ENCODE measurements around the gene RUNDC3A.

The RUNDC3A gene

GRCh38 chr17:44308320-44308818, at the start of gene RUNDC3A:
Gene RUNDC3A, plus strand, starts transcription at chr17:44308601. Its CDS starts 232 bp downstream, at chr17:44308833.
- DNase-seq (ENCODE audit: low read depth) = peak; percentile 79

GRCh38 chr17:44258811-44259351, 49.5 kb upstream of the RUNDC3A start:
- DNase-seq (ENCODE audit: low read depth) = no peak

GRCh38 chr17:44260296-44260695, 48.1 kb upstream of the RUNDC3A start:
- DNase-seq (ENCODE audit: low read depth) = no peak

GRCh38 chr17:44262654-44263225, 45.7 kb upstream of the RUNDC3A start:
- DNase-seq (ENCODE audit: low read depth) = no peak

- DNase-seq (ENCODE audit: low read depth) = no peak
These were observed 45.0 kb upstream of the RUNDC3A start for GRCh38 chr17:44263345-44263902.

GRCh38 chr17:44266402-44267164, 41.8 kb upstream of the RUNDC3A start:
- DNase-seq (ENCODE audit: low read depth) = no peak

GRCh38 chr17:44267165-44267455, 41.3 kb upstream of the RUNDC3A start:
- no peak for DNase-seq (ENCODE audit: low read depth)

- DNase-seq (ENCODE audit: low read depth) = no peak
These were observed 40.4 kb upstream of the RUNDC3A start, which contains the start of gene SLC4A1 for GRCh38 chr17:44267818-44268490. Gene SLC4A1, minus strand, starts transcription at chr17:44268135. Its CDS starts 5,269 bp downstream, at chr17:44262866.

- DNase-seq (ENCODE audit: low read depth) = no peak
These were observed 39.5 kb upstream of the RUNDC3A start for GRCh38 chr17:44268709-44269534.

GRCh38 chr17:44269535-44270240, 38.7 kb upstream of the RUNDC3A start:
- no peak for DNase-seq (ENCODE audit: low read depth)

GRCh38 chr17:44272321-44272951, 36.0 kb upstream of the RUNDC3A start:
- no peak for DNase-seq (ENCODE audit: low read depth)

- DNase-seq (ENCODE audit: low read depth) = no peak
These were observed 35.4 kb upstream of the RUNDC3A start for GRCh38 chr17:44272954-44273353.

GRCh38 chr17:44273607-44274006, 34.8 kb upstream of the RUNDC3A start:
- DNase-seq (ENCODE audit: low read depth) = no peak

- DNase-seq (ENCODE audit: low read depth) = no peak
These were observed 30.4 kb upstream of the RUNDC3A start for GRCh38 chr17:44277976-44278375.

GRCh38 chr17:44279346-44279665, 29.1 kb upstream of the RUNDC3A start:
- no peak for DNase-seq (ENCODE audit: low read depth)

- DNase-seq (ENCODE audit: low read depth) = no peak
These were observed 28.6 kb upstream of the RUNDC3A start for GRCh38 chr17:44279666-44280391.

GRCh38 chr17:44280392-44280937, 27.9 kb upstream of the RUNDC3A start:
- no peak for DNase-seq (ENCODE audit: low read depth)

- DNase-seq (ENCODE audit: low read depth) = no peak
These were observed 26.8 kb upstream of the RUNDC3A start for GRCh38 chr17:44281570-44281969.

GRCh38 chr17:44282264-44282663, 26.1 kb upstream of the RUNDC3A start:
- DNase-seq (ENCODE audit: low read depth) = no peak
